GM23338 (cell line): ENCODE measurements around the gene FNDC8. TPM values are rescaled to one million over a fixed set of nuclear protein-coding genes. Genes with fewer than 3 reads are reported as not detected.

ENCODE experiments used
- ATAC-seq: fragments of 200-7000 bp; cut with Tn5 transposase; 3 replicates; pipeline ENCODE4 v1.9.1; 2020
- DNase-seq: peaks from one replicate; pipeline ENCODE4 v3.0.0-alpha.2; 2015; ENCODE audit warnings: low spot score
- H2AFZ ChIP-seq: fragments of 200-600 bp; sonication (generic); 2 replicates; pipeline ENCODE4 v1.8.0; 2016; ENCODE audit warnings: antibody characterized with exemption, mild to moderate bottlenecking, moderate library complexity
- H3F3A ChIP-seq: fragments of 200-600 bp; sonication (generic); replicated peaks from 2 replicates; pipeline ENCODE4 v1.8.0; 2017; ENCODE audit warnings: antibody characterized with exemption, mixed run types, low read depth
- H3K27ac ChIP-seq: fragments of 200-600 bp; sonication (generic); 2 replicates; pipeline ENCODE4 v1.6.1; 2016; ENCODE audit warnings: low read depth
- H3K27me3 ChIP-seq: fragments of 200-600 bp; sonication (generic); 2 replicates; pipeline ENCODE4 v1.8.0; 2016; ENCODE audit warnings: mild to moderate bottlenecking, mixed run types, moderate library complexity; ENCODE audit not compliant: insufficient read depth
- H3K36me3 ChIP-seq: fragments of 200-600 bp; sonication (generic); 2 replicates; pipeline ENCODE4 v1.8.0; 2016; ENCODE audit warnings: mild to moderate bottlenecking; ENCODE audit not compliant: insufficient read depth
- H3K4me1 ChIP-seq: fragments of 200-600 bp; sonication (generic); 2 replicates; pipeline ENCODE4 v1.8.0; 2016; ENCODE audit warnings: mild to moderate bottlenecking, moderate library complexity; ENCODE audit not compliant: insufficient read depth
- H3K4me2 ChIP-seq: fragments of 200-600 bp; sonication (generic); 2 replicates; pipeline ENCODE4 v1.7.1; 2017; ENCODE audit warnings: mixed run types
- H3K4me3 ChIP-seq: fragments of 200-600 bp; sonication (generic); 2 replicates; pipeline ENCODE4 v1.6.1; 2016; ENCODE audit warnings: mixed run types
- H3K79me2 ChIP-seq: fragments of 200-600 bp; sonication (generic); replicated peaks from 2 replicates; pipeline ENCODE4 v1.8.0; 2017; ENCODE audit warnings: mild to moderate bottlenecking; ENCODE audit not compliant: insufficient read depth
- H3K9me2 ChIP-seq: fragments of 200-600 bp; sonication (generic); 2 replicates; pipeline ENCODE4 v1.8.0; 2017; ENCODE audit not compliant: insufficient read depth
- H4K20me1 ChIP-seq: fragments of 200-600 bp; sonication (generic); replicated peaks from 2 replicates; pipeline ENCODE4 v1.8.0; 2017; ENCODE audit warnings: mild to moderate bottlenecking; ENCODE audit not compliant: insufficient read depth
- H3K27ac Mint-ChIP-seq: 2 replicates; pipeline ENCODE4 v1.8.0; 2020; ENCODE audit warnings: inconsistent platforms, mild to moderate bottlenecking, moderate library complexity, mixed read lengths
- H3K27me3 Mint-ChIP-seq: 3 replicates; pipeline ENCODE4 v1.8.0; 2022; ENCODE audit warnings: low read depth, mild to moderate bottlenecking, moderate library complexity, mixed read lengths, inconsistent platforms; ENCODE audit not compliant: insufficient read depth, poor library complexity
- H3K36me3 Mint-ChIP-seq: 3 replicates; pipeline ENCODE4 v1.8.0; 2021; ENCODE audit warnings: low read depth, mild to moderate bottlenecking, inconsistent platforms, moderate library complexity, mixed read lengths
- H3K4me1 Mint-ChIP-seq: 3 replicates; pipeline ENCODE4 v1.8.0; 2020; ENCODE audit warnings: mild to moderate bottlenecking, inconsistent platforms, mixed read lengths
- H3K4me3 Mint-ChIP-seq: 3 replicates; pipeline ENCODE4 v1.8.0; 2021; ENCODE audit warnings: moderate library complexity, mild to moderate bottlenecking, inconsistent platforms, mixed read lengths
- H3K9me3 Mint-ChIP-seq: 3 replicates; pipeline ENCODE4 v1.8.0; 2020; ENCODE audit warnings: moderate library complexity, mild to moderate bottlenecking, inconsistent platforms, mixed read lengths
- CREB1 ChIP-seq: fragments of 250-450 bp; sonication (Bioruptor Pico); IDR thresholded peaks from 2 replicates; pipeline ENCODE4 v1.5.0; 2020; ENCODE audit warnings: low read depth, mild to moderate bottlenecking, moderate library complexity
- CTCF ChIP-seq, 2 experiments: fragments of 200-600 bp in 1 of 2; sonication (generic) in 1 of 2; conservative IDR thresholded peaks; 2 replicates each; pipeline versions ENCODE4 v1.5.1 to v1.6.1; 2016 to 2017; ENCODE audit warnings: antibody characterized with exemption in 2 of 2, low read depth in 2 of 2, mild to moderate bottlenecking in 2 of 2, moderate library complexity in 1 of 2
- ETS1 ChIP-seq: IDR thresholded peaks from 2 replicates; pipeline ENCODE4 v1.6.1; 2016; ENCODE audit warnings: antibody characterized with exemption
- EZH2 ChIP-seq: fragments of 200-600 bp; sonication (generic); IDR thresholded peaks from one replicate; pipeline ENCODE4 v1.8.0; 2017; ENCODE audit warnings: antibody characterized with exemption, mild to moderate bottlenecking, low read depth; ENCODE audit not compliant: unreplicated experiment
- EZH2phosphoT487 ChIP-seq: fragments of 200-600 bp; sonication (generic); IDR thresholded peaks from one replicate; pipeline ENCODE4 v1.8.1; 2018; ENCODE audit warnings: antibody characterized with exemption; ENCODE audit not compliant: unreplicated experiment
- POLR2AphosphoS5 ChIP-seq: IDR thresholded peaks from 2 replicates; pipeline ENCODE4 v1.6.1; 2016; ENCODE audit warnings: antibody characterized with exemption, low read depth
- ZNF114 ChIP-seq: fragments of 250-450 bp; sonication (Bioruptor Pico); IDR thresholded peaks from 2 replicates; pipeline ENCODE4 v1.5.0; 2020; ENCODE audit warnings: mild to moderate bottlenecking, moderate library complexity
- ZNF462 ChIP-seq: fragments of 250-450 bp; sonication (Bioruptor Pico); IDR thresholded peaks from 2 replicates; pipeline ENCODE4 v1.5.0; 2020; ENCODE audit warnings: mild to moderate bottlenecking, moderate library complexity
- polyA plus RNA-seq: library from polyadenylated mRNA; unstranded; fragments of >200 nt; fragmentation: Nextera tagmentation; extraction: Ambion mirVana; gene quantifications from 2 replicates; pipeline ENCODE4 v1.2.1, GENCODE V29; 2016
- total RNA-seq: library from RNA; depleted of rRNA; stranded (reverse); fragments of >200 nt; shearing (Covaris generic); gene quantifications from 2 replicates; pipeline ENCODE4 v1.2.3, GENCODE V29; 2014

Gene FNDC8
- total and polyA plus RNA-seq, 2 experiments from 2014 or later: not detected

DNA sequence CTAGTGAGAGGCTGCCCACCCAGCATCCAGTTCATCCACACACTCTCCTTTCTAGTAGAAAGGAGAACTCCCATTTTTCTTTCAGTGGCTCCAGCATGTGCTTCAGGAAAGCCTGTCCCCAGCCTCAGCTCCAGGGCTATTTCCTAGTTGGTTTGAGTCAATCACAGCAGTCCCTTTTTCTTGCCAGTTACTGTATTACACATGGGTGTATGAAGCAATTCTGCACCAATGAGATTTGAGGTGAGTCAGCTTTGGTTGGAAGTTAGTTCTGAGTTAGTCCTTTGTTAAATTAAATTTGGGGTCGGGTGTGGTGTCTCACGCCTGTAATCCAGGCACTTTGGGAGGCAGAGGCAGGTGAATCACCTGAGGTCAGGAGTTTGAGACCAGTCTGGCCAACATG lies 26.5 kb upstream of the FNDC8 start (continued):
- no peak for TF ChIP-seq POLR2AphosphoS5
- no peak for TF ChIP-seq EZH2phosphoT487
- TF ChIP-seq CREB1 (CRISPR knock-in tag): no peak

DNA sequence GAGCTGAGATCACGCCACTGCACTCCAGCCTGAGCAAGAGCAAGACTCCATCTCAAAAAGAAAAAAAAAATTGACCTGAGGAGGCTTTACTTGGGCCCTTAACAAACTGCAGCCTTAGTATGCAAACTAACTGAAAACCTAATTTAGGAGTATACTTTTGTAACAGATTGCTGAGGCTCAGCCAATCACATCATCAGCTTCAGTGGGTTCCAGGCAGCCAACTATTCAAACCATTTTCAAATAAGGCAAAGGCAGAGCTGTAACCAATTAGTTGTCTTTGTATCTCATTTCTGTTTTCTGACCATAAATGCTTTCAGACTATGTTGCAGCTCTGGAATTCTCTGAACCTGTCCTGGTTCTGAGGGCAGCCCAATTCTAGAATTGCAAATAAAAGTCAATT lies 25.7 kb upstream of the FNDC8 start:
- Mint-ChIP-seq H3K27ac (no peak overlapping the region), H3K4me3 (no peak overlapping the region), H3K36me3 (peaks cover 12% of the 10 kb centered on the region), H3K9me3 (no peaks in the 10 kb centered on the region), H3K27me3 (peaks cover 2% of the 10 kb centered on the region), H3K4me1 (peaks cover 2% of the 10 kb centered on the region; the same call in 1 of the 3 replicates)
- H2AFZ ChIP-seq: no peak overlapping the region
- H3K9me2 ChIP-seq: no peaks in the 10 kb centered on the region
- no peak overlapping the region for H3K4me3 ChIP-seq
- no peaks in the 10 kb centered on the region for H3K79me2 ChIP-seq
- no peaks in the 10 kb centered on the region for H3K27me3 ChIP-seq
- H3K36me3 ChIP-seq: no peaks in the 10 kb centered on the region
- H3F3A ChIP-seq: no peaks in the 10 kb centered on the region
- H3K4me2 ChIP-seq: no peak overlapping the region
- no peak overlapping the region for H3K27ac ChIP-seq
- H4K20me1 ChIP-seq: no peaks in the 10 kb centered on the region
- no peak for ATAC-seq
- no peaks in the 10 kb centered on the region for H3K4me1 ChIP-seq
- TF ChIP-seq ZNF114 (CRISPR knock-in tag): no peak
- no peak for TF ChIP-seq ZNF462 (CRISPR knock-in tag)
- no peak for TF ChIP-seq EZH2
- no peak for TF ChIP-seq CTCF (conservative IDR thresholded peaks at IDR 0.05; ENCODE audit: low read depth in 2 of 2)
- no peak for TF ChIP-seq ETS1
- no peak for TF ChIP-seq CREB1 (CRISPR knock-in tag)
- no peak for DNase-seq
